Prostate gland (tissue), 2 donors: ENCODE results near the gene MMP10.

Source experiments
- POLR2A ChIP-seq: fragments of 450-650 bp; IDR thresholded peaks from one replicate; pipeline ENCODE4 v1.6.1; 2016; ENCODE audit warnings: antibody characterized with exemption, mild to moderate bottlenecking
- POLR2AphosphoS5 ChIP-seq: sonication (generic); formaldehyde crosslinking; IDR thresholded peaks from one replicate; pipeline ENCODE4 v1.6.1; 2017; ENCODE audit warnings: antibody characterized with exemption
- TF ChIP-seq, protein P1 (sequence below), 4 experiments: fragments of 200-600 bp in 2 of 4; fragments of 450-650 bp in 2 of 4; sonication (generic) in 2 of 4; IDR thresholded peaks; 1 replicate in 3 of 4; 2 replicates in 1 of 4; pipeline ENCODE4 v1.5.1; 2016 to 2019; ENCODE audit warnings: antibody characterized with exemption in 4 of 4, mild to moderate bottlenecking in 2 of 4, moderate library complexity in 2 of 4

- TF ChIP-seq, protein P1, sequence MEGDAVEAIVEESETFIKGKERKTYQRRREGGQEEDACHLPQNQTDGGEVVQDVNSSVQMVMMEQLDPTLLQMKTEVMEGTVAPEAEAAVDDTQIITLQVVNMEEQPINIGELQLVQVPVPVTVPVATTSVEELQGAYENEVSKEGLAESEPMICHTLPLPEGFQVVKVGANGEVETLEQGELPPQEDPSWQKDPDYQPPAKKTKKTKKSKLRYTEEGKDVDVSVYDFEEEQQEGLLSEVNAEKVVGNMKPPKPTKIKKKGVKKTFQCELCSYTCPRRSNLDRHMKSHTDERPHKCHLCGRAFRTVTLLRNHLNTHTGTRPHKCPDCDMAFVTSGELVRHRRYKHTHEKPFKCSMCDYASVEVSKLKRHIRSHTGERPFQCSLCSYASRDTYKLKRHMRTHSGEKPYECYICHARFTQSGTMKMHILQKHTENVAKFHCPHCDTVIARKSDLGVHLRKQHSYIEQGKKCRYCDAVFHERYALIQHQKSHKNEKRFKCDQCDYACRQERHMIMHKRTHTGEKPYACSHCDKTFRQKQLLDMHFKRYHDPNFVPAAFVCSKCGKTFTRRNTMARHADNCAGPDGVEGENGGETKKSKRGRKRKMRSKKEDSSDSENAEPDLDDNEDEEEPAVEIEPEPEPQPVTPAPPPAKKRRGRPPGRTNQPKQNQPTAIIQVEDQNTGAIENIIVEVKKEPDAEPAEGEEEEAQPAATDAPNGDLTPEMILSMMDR (IDR thresholded peaks at IDR 0.05): no peak
- TF ChIP-seq POLR2AphosphoS5: no peak
- TF ChIP-seq POLR2A: no peak
Observed at GRCh38 chr11:102812188-102812587, 31.8 kb upstream of the MMP10 start.
